Measurements from ENCODE around the gene RRM2. TPM values are rescaled to one million over a fixed set of nuclear protein-coding genes. Genes with fewer than 3 reads are reported as not detected.

The RRM2 gene
- total and polyA plus RNA-seq, 2 experiments from 2014 or later = 15.2 to 49.7 TPM

GRCh38 chr2:10075571-10076209, 46.8 kb upstream of the RRM2 start:
- H3K36me3 ChIP-seq (replicated peaks; ENCODE audit: insufficient read depth, low read depth) = no peaks in the 10 kb centered on the region
- no peak overlapping the region for H3K4me2 ChIP-seq
- H3K4me3 ChIP-seq = no peak overlapping the region
- no peaks in the 10 kb centered on the region for H3K9me2 ChIP-seq (replicated peaks; ENCODE audit: insufficient read depth)
- H3K4me1 ChIP-seq (ENCODE audit: insufficient read depth) = peaks cover 4% of the 10 kb centered on the region
- no peaks in the 10 kb centered on the region for H3K9me3 ChIP-seq (ENCODE audit: low read depth)
- no peak overlapping the region for H3K27ac ChIP-seq
- no peaks in the 10 kb centered on the region for H4K20me1 ChIP-seq (ENCODE audit: insufficient read depth, poor library complexity, severe bottlenecking)
- H3K27me3 ChIP-seq = peaks cover 46% of the 10 kb centered on the region
- H3K79me2 ChIP-seq = no peaks in the 10 kb centered on the region
- WGBS (ENCODE audit: low lambda C conversion rate, missing lambda C conversion rate) = 75% methylated on average over 9 of the region's 9 CpGs
- TF ChIP-seq EZH2 (IDR thresholded peaks at IDR 0.05; ENCODE audit: borderline replicate concordance) = no peak
- no peak for TF ChIP-seq EZH2phosphoT487 (IDR thresholded peaks at IDR 0.05; ENCODE audit: low read depth, severe bottlenecking, unreplicated experiment)
- no peak for TF ChIP-seq CTCF (IDR thresholded peaks at IDR 0.05; ENCODE audit: poor library complexity)
- DNase-seq (ENCODE audit: low spot score) = no peak
- no peak overlapping the region for H2AFZ ChIP-seq

DNA sequence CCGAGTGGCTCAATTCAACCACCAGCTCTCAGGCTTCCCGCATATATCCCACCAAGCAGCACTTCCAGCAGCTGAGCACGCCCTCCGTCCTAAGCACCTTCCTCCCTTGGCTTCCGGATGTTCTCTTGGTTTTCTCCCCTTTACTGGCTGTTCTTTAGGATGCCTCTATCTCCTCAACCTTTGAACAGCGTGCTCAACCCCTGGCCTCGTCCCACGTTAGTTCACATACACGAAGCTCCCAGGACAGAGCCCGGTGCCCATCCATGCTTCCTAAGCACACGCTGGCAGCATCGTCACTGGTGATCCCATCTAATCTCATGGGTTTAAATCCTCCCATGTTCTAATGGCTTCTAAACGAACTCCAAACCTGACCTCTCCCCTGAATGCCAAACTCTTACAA, 46.0 kb upstream of the RRM2 start:
- no peak overlapping the region for H3K27ac ChIP-seq
- peak; percentile 2 for DNase-seq (ENCODE audit: low spot score)
- WGBS (ENCODE audit: low lambda C conversion rate, missing lambda C conversion rate) = 78% methylated on average over 13 of the region's 13 CpGs

GRCh38 chr2:10076988-10077527, 45.5 kb upstream of the RRM2 start:
- no peak overlapping the region for H2AFZ ChIP-seq
- H3K4me2 ChIP-seq = no peak overlapping the region
- no peaks in the 10 kb centered on the region for H3K36me3 ChIP-seq (replicated peaks; ENCODE audit: insufficient read depth, low read depth)
- no peaks in the 10 kb centered on the region for H3K79me2 ChIP-seq
- 89% methylated on average over 5 of the region's 5 CpGs for WGBS (ENCODE audit: low lambda C conversion rate, missing lambda C conversion rate)
- no peaks in the 10 kb centered on the region for H3K9me3 ChIP-seq (ENCODE audit: low read depth)
- TF ChIP-seq EZH2 (IDR thresholded peaks at IDR 0.05; ENCODE audit: borderline replicate concordance) (no peak), EZH2phosphoT487 (IDR thresholded peaks at IDR 0.05; ENCODE audit: low read depth, severe bottlenecking, unreplicated experiment) (no peak), CTCF (IDR thresholded peaks at IDR 0.05; ENCODE audit: poor library complexity) (no peak)
- peak; percentile 6 for DNase-seq (ENCODE audit: low spot score)
- H3K4me3 ChIP-seq = no peak overlapping the region
- no peaks in the 10 kb centered on the region for H4K20me1 ChIP-seq (ENCODE audit: insufficient read depth, poor library complexity, severe bottlenecking)
- peaks cover 5% of the 10 kb centered on the region for H3K4me1 ChIP-seq (ENCODE audit: insufficient read depth)
- peaks cover 57% of the 10 kb centered on the region for H3K27me3 ChIP-seq
- H3K27ac ChIP-seq = no peak overlapping the region
- H3K9me2 ChIP-seq (replicated peaks; ENCODE audit: insufficient read depth) = no peaks in the 10 kb centered on the region

More for the DNA sequence above, 46.0 kb upstream of the RRM2 start:
- no peaks in the 10 kb centered on the region for H3K9me2 ChIP-seq (replicated peaks; ENCODE audit: insufficient read depth)
- H4K20me1 ChIP-seq (ENCODE audit: insufficient read depth, poor library complexity, severe bottlenecking) = no peaks in the 10 kb centered on the region
- no peaks in the 10 kb centered on the region for H3K79me2 ChIP-seq
- H3K9me3 ChIP-seq (ENCODE audit: low read depth) = no peaks in the 10 kb centered on the region
- TF ChIP-seq CTCF (IDR thresholded peaks at IDR 0.05; ENCODE audit: poor library complexity) (no peak), EZH2phosphoT487 (IDR thresholded peaks at IDR 0.05; ENCODE audit: low read depth, severe bottlenecking, unreplicated experiment) (no peak), EZH2 (IDR thresholded peaks at IDR 0.05; ENCODE audit: borderline replicate concordance) (no peak)
- H3K4me1 ChIP-seq (ENCODE audit: insufficient read depth) = peaks cover 5% of the 10 kb centered on the region
- H3K36me3 ChIP-seq (replicated peaks; ENCODE audit: insufficient read depth, low read depth) = no peaks in the 10 kb centered on the region
- peaks cover 54% of the 10 kb centered on the region for H3K27me3 ChIP-seq
- no peak overlapping the region for H2AFZ ChIP-seq
- no peak overlapping the region for H3K4me2 ChIP-seq
- H3K4me3 ChIP-seq = no peak overlapping the region
